ENCODE measurements around the gene THOC6. TPM values are rescaled to one million over a fixed set of nuclear protein-coding genes. Genes with fewer than 3 reads are reported as not detected.
"Not testable (repeated sequence)": the region's sequence is repeated elsewhere in the genome, so short reads cannot be mapped to it uniquely, and the experiment has no call there.

Gene THOC6
- total RNA-seq, 2 donors from 2014 or later: 33.6 to 58.8 TPM

GRCh38 chr16:3062553-3062952 is 38.7 kb downstream of the THOC6 start:
- no peaks in the 10 kb centered on the region for H3K9me3 Mint-ChIP-seq
- peak overlapping the region; percentile 52 for H3K4me3 Mint-ChIP-seq
- H3K36me3 Mint-ChIP-seq: peaks cover 8% of the 10 kb centered on the region
- ATAC-seq: no peak
- H3K4me1 Mint-ChIP-seq (ENCODE audit: low read depth in 2 of 2): peaks cover 43 to 46% of the 10 kb centered on the region in 2 donors
- no peak for DNase-seq (ENCODE audit: low spot score)
- peak overlapping the region; percentile 97 to 100 for H3K27ac Mint-ChIP-seq
- H3K27me3 Mint-ChIP-seq: no peaks in the 10 kb centered on the region

- no peak for ATAC-seq
- H3K4me3 Mint-ChIP-seq: peak overlapping the region; percentile 52
- H3K36me3 Mint-ChIP-seq: peaks cover 11% of the 10 kb centered on the region
- peak overlapping the region; percentile 97 to 100 for H3K27ac Mint-ChIP-seq
- H3K9me3 Mint-ChIP-seq: no peaks in the 10 kb centered on the region
- peaks cover 46 to 53% of the 10 kb centered on the region in 2 donors for H3K4me1 Mint-ChIP-seq (ENCODE audit: low read depth in 2 of 2)
- H3K27me3 Mint-ChIP-seq: no peaks in the 10 kb centered on the region
- DNase-seq (ENCODE audit: low spot score): no peak
These were observed 40.0 kb downstream of the THOC6 start for GRCh38 chr16:3063625-3064386.

GRCh38 chr16:3065069-3065741 is 41.4 kb downstream of the THOC6 start, which contains the start of gene IL32:
IL32 (plus strand) TSS chr16:3065640; CDS start chr16:3065812, 172 bp downstream.
- DNase-seq (ENCODE audit: low spot score) (no peak), ATAC-seq (peak; percentile 71 to 73)
- H3K9me3 Mint-ChIP-seq: no peaks in the 10 kb centered on the region
- peaks cover 22% of the 10 kb centered on the region for H3K36me3 Mint-ChIP-seq
- H3K4me3 Mint-ChIP-seq: peak within 1 kb of the TSS; percentile 100
- peak within 1 kb of the TSS; percentile 97 to 100 for H3K27ac Mint-ChIP-seq
- H3K27me3 Mint-ChIP-seq: no peaks in the 10 kb centered on the region
- peaks cover 49 to 55% of the 10 kb centered on the region in 2 donors for H3K4me1 Mint-ChIP-seq (ENCODE audit: low read depth in 2 of 2)

GRCh38 chr16:3065742-3066439 is 42.1 kb downstream of the THOC6 start:
- ATAC-seq (peak; percentile 1 to 29), DNase-seq (ENCODE audit: low spot score) (no peak)
- Mint-ChIP-seq H3K4me1 (ENCODE audit: low read depth in 2 of 2) (peaks cover 50 to 54% of the 10 kb centered on the region in 2 donors), H3K4me3 (peak overlapping the region; percentile 100), H3K36me3 (peaks cover 22% of the 10 kb centered on the region), H3K9me3 (no peaks in the 10 kb centered on the region), H3K27ac (peak overlapping the region; percentile 97 to 100), H3K27me3 (no peaks in the 10 kb centered on the region)

GRCh38 chr16:3066440-3066748 is 42.6 kb downstream of the THOC6 start:
- no peak for DNase-seq (ENCODE audit: low spot score)
- no peaks in the 10 kb centered on the region for H3K27me3 Mint-ChIP-seq
- peak overlapping the region; percentile 100 for H3K4me3 Mint-ChIP-seq
- H3K9me3 Mint-ChIP-seq: no peaks in the 10 kb centered on the region
- peaks cover 55 to 59% of the 10 kb centered on the region in 2 donors for H3K4me1 Mint-ChIP-seq (ENCODE audit: low read depth in 2 of 2)
- peaks cover 22% of the 10 kb centered on the region for H3K36me3 Mint-ChIP-seq
- ATAC-seq: peak in 1 of 2 donors; percentile 1
- H3K27ac Mint-ChIP-seq: peak overlapping the region; percentile 97 to 100

- Mint-ChIP-seq H3K27me3 (no peaks in the 10 kb centered on the region), H3K36me3 (peaks cover 22% of the 10 kb centered on the region), H3K4me3 (peak overlapping the region; percentile 100), H3K27ac (peak overlapping the region; percentile 97 to 100), H3K4me1 (ENCODE audit: low read depth in 2 of 2) (peaks cover 57 to 62% of the 10 kb centered on the region in 2 donors), H3K9me3 (no peaks in the 10 kb centered on the region)
- no peak for ATAC-seq
- no peak for DNase-seq (ENCODE audit: low spot score)
These were observed 44.7 kb downstream of the THOC6 start for GRCh38 chr16:3068487-3068886.

- H3K27me3 Mint-ChIP-seq; ATAC-seq; H3K9me3 Mint-ChIP-seq; DNase-seq (ENCODE audit: low spot score): not testable (repeated sequence)
- Mint-ChIP-seq H3K36me3 (peaks cover 22% of the 10 kb centered on the region), H3K27ac (peak overlapping the region; percentile 97 to 100), H3K4me1 (ENCODE audit: low read depth in 2 of 2) (peaks cover 59 to 64% of the 10 kb centered on the region in 2 donors), H3K4me3 (peak overlapping the region; percentile 73)
These were observed 45.3 kb downstream of the THOC6 start for GRCh38 chr16:3069146-3069545.

- ATAC-seq: no peak
- H3K27me3 Mint-ChIP-seq: no peaks in the 10 kb centered on the region
- H3K4me1 Mint-ChIP-seq (ENCODE audit: low read depth in 2 of 2): peaks cover 67 to 68% of the 10 kb centered on the region in 2 donors
- H3K4me3 Mint-ChIP-seq: no peak overlapping the region
- H3K9me3 Mint-ChIP-seq: no peaks in the 10 kb centered on the region
- H3K36me3 Mint-ChIP-seq: peaks cover 19% of the 10 kb centered on the region
- H3K27ac Mint-ChIP-seq: peak overlapping the region; percentile 97 to 100
- no peak for DNase-seq (ENCODE audit: low spot score)
These were observed 46.8 kb downstream of the THOC6 start for GRCh38 chr16:3070608-3071111.

- Mint-ChIP-seq H3K4me1 (ENCODE audit: low read depth in 2 of 2) (peaks cover 74 to 75% of the 10 kb centered on the region in 2 donors), H3K36me3 (peaks cover 15% of the 10 kb centered on the region), H3K27me3 (no peaks in the 10 kb centered on the region), H3K9me3 (no peaks in the 10 kb centered on the region), H3K4me3 (peak overlapping the region; percentile 61), H3K27ac (peak overlapping the region; percentile 97 to 100)
- no peak for ATAC-seq
- DNase-seq (ENCODE audit: low spot score): no peak
These were observed 47.8 kb downstream of the THOC6 start for GRCh38 chr16:3071655-3072054.

- not testable (repeated sequence) for H3K9me3 Mint-ChIP-seq; H3K27me3 Mint-ChIP-seq; DNase-seq (ENCODE audit: low spot score)
- Mint-ChIP-seq H3K27ac (peak overlapping the region; percentile 97 to 100), H3K4me3 (peak overlapping the region; percentile 61), H3K4me1 (ENCODE audit: low read depth in 2 of 2) (peaks cover 76 to 80% of the 10 kb centered on the region in 2 donors), H3K36me3 (peaks cover 15% of the 10 kb centered on the region)
- peak in 1 of 2 donors; percentile 15 for ATAC-seq
These were observed 48.3 kb downstream of the THOC6 start for GRCh38 chr16:3072148-3072547.

- not testable (repeated sequence) for H3K27me3 Mint-ChIP-seq; H3K9me3 Mint-ChIP-seq; DNase-seq (ENCODE audit: low spot score)
- Mint-ChIP-seq H3K27ac (peak overlapping the region; percentile 98 to 100), H3K36me3 (peaks cover 18% of the 10 kb centered on the region), H3K4me1 (ENCODE audit: low read depth in 2 of 2) (peaks cover 79 to 86% of the 10 kb centered on the region in 2 donors), H3K4me3 (peak overlapping the region; percentile 85)
- peak; percentile 71 to 77 for ATAC-seq
These were observed 48.9 kb downstream of the THOC6 start for GRCh38 chr16:3072576-3073263.

- H3K9me3 Mint-ChIP-seq: no peaks in the 10 kb centered on the region
- H3K4me3 Mint-ChIP-seq: peak overlapping the region; percentile 85
- H3K4me1 Mint-ChIP-seq (ENCODE audit: low read depth in 2 of 2): peaks cover 81 to 89% of the 10 kb centered on the region in 2 donors
- H3K27me3 Mint-ChIP-seq: no peaks in the 10 kb centered on the region
- DNase-seq (ENCODE audit: low spot score): no peak
- peak overlapping the region; percentile 98 to 100 for H3K27ac Mint-ChIP-seq
- H3K36me3 Mint-ChIP-seq: peaks cover 21% of the 10 kb centered on the region
- no peak for ATAC-seq
These were observed 49.6 kb downstream of the THOC6 start for GRCh38 chr16:3073448-3073847.

All from natural killer cell treated with Interleukin-12 subunit alpha and Interleukin-12 subunit beta and Interleukin-15 and Interleukin-18, amount 100 ng/mL, for 72 hours (primary cell).